ENCODE results near the gene PRR16. TPM values are rescaled to one million over a fixed set of nuclear protein-coding genes. Genes with fewer than 3 reads are reported as not detected.

Gene PRR16
- total RNA-seq, 1 experiment from 2014 or later, result 18.9 TPM

DNA sequence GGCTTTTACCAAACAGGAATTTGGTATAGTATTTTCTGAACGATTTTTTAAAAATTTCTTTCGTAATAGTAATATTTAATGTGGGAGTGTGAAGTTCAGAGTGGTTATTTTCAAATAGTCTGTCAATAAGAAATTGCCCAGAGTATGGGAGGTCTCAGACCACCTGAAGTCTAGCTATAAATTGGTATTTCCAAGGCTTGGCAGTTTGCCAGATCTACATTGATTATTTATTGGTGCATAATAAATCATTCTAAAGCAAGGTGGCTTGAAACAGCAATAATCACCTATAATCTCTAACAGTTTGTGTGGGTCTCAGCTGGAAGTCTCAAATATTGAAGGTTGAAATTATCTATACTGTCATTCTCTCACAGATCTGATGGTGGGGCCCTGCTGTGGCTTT lies 118.5 kb downstream of the PRR16 start:
- Mint-ChIP-seq H3K27me3 (ENCODE audit: insufficient read depth, unreplicated experiment) (no peaks in the 10 kb centered on the region), H3K4me1 (ENCODE audit: insufficient read depth, unreplicated experiment) (no peaks in the 10 kb centered on the region), H3K9me3 (ENCODE audit: unreplicated experiment) (peaks cover 10% of the 10 kb centered on the region), H3K27ac (ENCODE audit: low read depth, unreplicated experiment) (no peak overlapping the region), H3K4me3 (ENCODE audit: unreplicated experiment) (no peak overlapping the region), H3K36me3 (ENCODE audit: insufficient read depth, unreplicated experiment) (no peaks in the 10 kb centered on the region)
- BruUV-seq (replicated peaks), result no TSS peak
- ChIA-PET CTCF (interaction anchor here (0.7 kb wide), 1 partner anchor 842 kb away, joined by 4 read pairs; no protein-coding TSS in a partner anchor), POLR2A (interaction anchor here (0.6 to 1.8 kb wide), 4 partner anchors 9 to 203 kb away, joined by 3 to 5 read pairs (median 4); no protein-coding TSS in a partner anchor)
- intact Hi-C loops (cut with micrococcal nuclease), result no loop called here
- DNase-seq (ENCODE audit: unreplicated experiment), result no peak
- TF ChIP-seq, protein P1, sequence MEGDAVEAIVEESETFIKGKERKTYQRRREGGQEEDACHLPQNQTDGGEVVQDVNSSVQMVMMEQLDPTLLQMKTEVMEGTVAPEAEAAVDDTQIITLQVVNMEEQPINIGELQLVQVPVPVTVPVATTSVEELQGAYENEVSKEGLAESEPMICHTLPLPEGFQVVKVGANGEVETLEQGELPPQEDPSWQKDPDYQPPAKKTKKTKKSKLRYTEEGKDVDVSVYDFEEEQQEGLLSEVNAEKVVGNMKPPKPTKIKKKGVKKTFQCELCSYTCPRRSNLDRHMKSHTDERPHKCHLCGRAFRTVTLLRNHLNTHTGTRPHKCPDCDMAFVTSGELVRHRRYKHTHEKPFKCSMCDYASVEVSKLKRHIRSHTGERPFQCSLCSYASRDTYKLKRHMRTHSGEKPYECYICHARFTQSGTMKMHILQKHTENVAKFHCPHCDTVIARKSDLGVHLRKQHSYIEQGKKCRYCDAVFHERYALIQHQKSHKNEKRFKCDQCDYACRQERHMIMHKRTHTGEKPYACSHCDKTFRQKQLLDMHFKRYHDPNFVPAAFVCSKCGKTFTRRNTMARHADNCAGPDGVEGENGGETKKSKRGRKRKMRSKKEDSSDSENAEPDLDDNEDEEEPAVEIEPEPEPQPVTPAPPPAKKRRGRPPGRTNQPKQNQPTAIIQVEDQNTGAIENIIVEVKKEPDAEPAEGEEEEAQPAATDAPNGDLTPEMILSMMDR (IDR thresholded peaks at IDR 0.05; ENCODE audit: unreplicated experiment), result no peak

DNA sequence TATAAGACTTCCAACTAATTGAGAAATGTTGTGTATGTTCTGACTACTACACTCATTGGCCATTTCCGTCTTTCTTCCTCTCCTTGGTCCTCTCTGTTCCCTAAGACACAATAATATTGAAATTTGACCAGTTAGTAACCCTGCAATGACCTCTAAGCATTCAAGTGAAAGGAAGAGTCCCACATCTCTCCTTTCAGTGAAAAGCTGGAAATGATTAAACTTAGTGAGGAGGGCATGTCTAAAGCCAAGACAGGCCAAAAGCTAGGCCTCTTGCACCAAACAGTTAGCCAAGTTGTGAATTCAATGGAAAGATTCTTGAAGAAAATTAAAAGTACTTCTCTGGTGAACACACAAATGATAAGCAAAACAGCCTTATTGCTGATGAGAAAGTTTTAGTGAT lies 122.5 kb downstream of the PRR16 start:
- BruUV-seq (replicated peaks), result no TSS peak
- intact Hi-C loops (cut with micrococcal nuclease), result no loop called here
- DNase-seq (ENCODE audit: unreplicated experiment), result no peak
- TF ChIP-seq, protein P1 (IDR thresholded peaks at IDR 0.05; ENCODE audit: unreplicated experiment), result no peak
- Mint-ChIP-seq H3K9me3 (ENCODE audit: unreplicated experiment) (peaks cover 16% of the 10 kb centered on the region), H3K4me1 (ENCODE audit: insufficient read depth, unreplicated experiment) (no peaks in the 10 kb centered on the region), H3K27ac (ENCODE audit: low read depth, unreplicated experiment) (no peak overlapping the region), H3K4me3 (ENCODE audit: unreplicated experiment) (no peak overlapping the region), H3K27me3 (ENCODE audit: insufficient read depth, unreplicated experiment) (no peaks in the 10 kb centered on the region), H3K36me3 (ENCODE audit: insufficient read depth, unreplicated experiment) (no peaks in the 10 kb centered on the region)
- ChIA-PET CTCF (interaction anchor here (0.9 to 1.8 kb wide), 2 partner anchors 12 to 70 kb away, joined by 5 to 7 read pairs; no protein-coding TSS in a partner anchor), POLR2A (no interaction called here)

DNA sequence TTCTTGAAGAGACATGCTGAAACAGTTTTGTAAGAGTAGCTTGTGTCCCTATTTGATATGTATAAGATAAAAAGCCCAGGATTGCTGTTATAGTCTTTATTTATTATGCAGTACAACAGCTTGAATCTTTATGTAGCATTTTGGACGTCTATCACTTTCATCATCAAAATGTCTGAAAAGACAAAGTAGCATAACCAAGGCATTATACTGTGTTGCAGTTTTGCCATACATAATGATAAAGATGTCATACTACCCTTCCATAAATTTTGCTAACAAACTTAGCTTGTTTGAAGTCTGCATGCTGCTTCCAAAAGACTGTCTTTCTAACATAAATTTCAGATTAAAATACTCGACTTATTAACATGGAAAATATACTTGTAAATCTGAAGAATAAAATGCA lies 127.8 kb downstream of the PRR16 start:
- TF ChIP-seq, protein P1 (IDR thresholded peaks at IDR 0.05; ENCODE audit: unreplicated experiment), result no peak
- peaks cover 23% of the 10 kb centered on the region for H3K9me3 Mint-ChIP-seq (ENCODE audit: unreplicated experiment)
- CTCF ChIA-PET, result interaction anchor here (1.1 kb wide), 1 partner anchor 65 kb away, joined by 8 read pairs; no protein-coding TSS in a partner anchor
- DNase-seq (ENCODE audit: unreplicated experiment), result no peak
- H3K4me3 Mint-ChIP-seq (ENCODE audit: unreplicated experiment), result no peak overlapping the region
- no peak overlapping the region for H3K27ac Mint-ChIP-seq (ENCODE audit: low read depth, unreplicated experiment)
- no peaks in the 10 kb centered on the region for H3K27me3 Mint-ChIP-seq (ENCODE audit: insufficient read depth, unreplicated experiment)
- intact Hi-C loops (cut with micrococcal nuclease), result no loop called here
- BruUV-seq (replicated peaks), result no TSS peak
- H3K36me3 Mint-ChIP-seq (ENCODE audit: insufficient read depth, unreplicated experiment), result no peaks in the 10 kb centered on the region
- POLR2A ChIA-PET, result no interaction called here
- peaks cover 6% of the 10 kb centered on the region for H3K4me1 Mint-ChIP-seq (ENCODE audit: insufficient read depth, unreplicated experiment)

DNA sequence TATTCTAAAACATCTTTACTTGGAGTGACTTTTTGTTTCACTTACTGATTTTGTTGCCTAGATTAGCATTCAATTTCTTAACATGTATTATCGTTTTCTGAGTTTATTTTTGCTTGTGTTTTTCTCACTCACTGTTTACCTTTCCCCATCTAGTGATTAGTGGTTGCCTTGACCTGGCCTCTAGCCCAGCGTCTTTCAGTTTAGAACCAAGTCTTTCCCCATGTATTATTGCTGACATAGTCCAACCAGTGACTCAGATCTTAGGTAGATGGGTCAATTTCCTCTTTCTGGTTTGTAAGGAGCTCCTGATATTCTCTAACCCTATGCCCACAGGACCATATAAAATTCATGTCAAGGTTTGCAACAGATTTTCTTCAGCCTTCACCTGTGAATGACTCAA lies 135.5 kb downstream of the PRR16 start:
- CTCF ChIA-PET, result interaction anchor here (0.6 to 1.0 kb wide), 2 partner anchors 9 to 184 kb away, joined by 3 read pairs; no protein-coding TSS in a partner anchor
- POLR2A ChIA-PET, result interaction anchor here (0.7 to 2.2 kb wide), 6 partner anchors 14 to 119 kb away, joined by 3 to 19 read pairs (median 4); no protein-coding TSS in a partner anchor
- Mint-ChIP-seq H3K36me3 (ENCODE audit: insufficient read depth, unreplicated experiment) (peaks cover 6% of the 10 kb centered on the region), H3K4me3 (ENCODE audit: unreplicated experiment) (peak overlapping the region; percentile 49), H3K27me3 (ENCODE audit: insufficient read depth, unreplicated experiment) (no peaks in the 10 kb centered on the region), H3K4me1 (ENCODE audit: insufficient read depth, unreplicated experiment) (peaks cover 48% of the 10 kb centered on the region), H3K27ac (ENCODE audit: low read depth, unreplicated experiment) (peak overlapping the region; percentile 96), H3K9me3 (ENCODE audit: unreplicated experiment) (peaks cover 7% of the 10 kb centered on the region)
- intact Hi-C loops (cut with micrococcal nuclease), result no loop called here
- DNase-seq (ENCODE audit: unreplicated experiment), result peak; percentile 97
- TF ChIP-seq, protein P1 (IDR thresholded peaks at IDR 0.05; ENCODE audit: unreplicated experiment), result no peak
- BruUV-seq (replicated peaks), result no TSS peak

Data from MCF 10A (cell line).